Measurements from ENCODE around the gene APOL1.

GRCh38 chr22:36298118-36298517 lies 45.2 kb downstream of the APOL1 start:
- TF ChIP-seq CTCF (IDR thresholded peaks at IDR 0.05) (no peak), POLR2A (IDR thresholded peaks at IDR 0.05) (no peak)
